GM19438 (cell line): ENCODE measurements around the gene COX7A2L.
"Not testable (repeated sequence)": the region's sequence is repeated elsewhere in the genome, so short reads cannot be mapped to it uniquely, and the experiment has no call there.

Experiments used
- ATAC-seq: cut with Tn5 transposase; IDR thresholded peaks from one replicate; pipeline ENCODE4 v1.9.1; 2021; ENCODE audit warnings: low read depth; ENCODE audit not compliant: unreplicated experiment

Gene COX7A2L

DNA sequence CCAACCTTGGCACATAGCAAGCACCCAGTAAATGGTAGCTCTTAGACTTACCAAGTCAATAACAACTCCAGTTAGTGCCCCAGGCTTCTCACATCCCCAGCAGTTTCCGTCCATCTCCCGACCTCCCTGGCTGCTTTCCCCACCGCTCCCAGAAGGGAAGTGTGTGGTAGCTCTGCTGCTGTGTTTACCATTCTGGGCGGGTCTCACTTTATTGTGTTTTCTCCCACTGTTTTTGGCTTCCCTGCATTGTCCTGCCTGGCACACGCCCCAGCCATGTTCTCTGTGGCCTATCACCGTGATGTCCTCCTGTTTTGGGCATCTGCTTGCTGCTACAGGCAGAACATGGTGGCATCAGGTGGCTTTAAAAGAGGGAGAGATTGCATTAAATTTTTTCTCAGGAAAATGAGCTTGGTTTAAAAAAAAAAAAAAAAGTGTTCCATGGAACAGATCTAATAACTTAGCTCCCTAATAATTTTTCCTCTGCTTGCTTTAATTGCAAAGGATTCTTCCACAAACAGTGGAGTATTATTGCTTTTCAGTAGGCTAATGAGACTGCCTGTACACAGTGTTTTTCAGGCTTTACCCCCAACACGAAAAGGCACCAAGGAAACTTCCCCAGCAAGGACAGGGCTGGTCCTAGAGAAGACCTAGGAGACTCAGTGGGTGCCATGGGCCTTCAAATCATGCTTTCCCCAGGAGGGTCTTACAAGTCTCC, 8.0 kb upstream of the COX7A2L start:
- ATAC-seq: no peak

- no peak for ATAC-seq
Observed at GRCh38 chr2:42367835-42368234, 6.8 kb upstream of the COX7A2L start.

- no peak for ATAC-seq
Observed at GRCh38 chr2:42366411-42366810, 5.4 kb upstream of the COX7A2L start.

DNA sequence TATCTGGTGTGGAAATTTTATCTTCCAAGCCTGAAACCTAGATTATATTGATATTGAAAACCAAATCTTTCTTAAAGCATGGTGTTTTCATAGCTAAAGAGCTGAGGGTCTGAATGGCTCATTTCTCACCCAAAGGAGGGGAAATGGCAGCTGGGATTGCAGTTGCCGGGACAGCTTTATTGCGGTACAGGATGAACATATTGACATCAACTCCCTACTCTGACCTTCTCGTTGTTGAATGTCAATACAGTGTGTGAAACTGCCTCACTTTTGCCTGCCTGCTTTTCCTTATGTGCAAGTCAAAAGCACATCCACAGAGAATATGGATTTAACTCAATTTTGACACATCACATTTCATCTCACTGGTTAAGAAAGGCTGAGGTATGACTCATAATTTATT, 3.6 kb upstream of the COX7A2L start:
- ATAC-seq: no peak

DNA sequence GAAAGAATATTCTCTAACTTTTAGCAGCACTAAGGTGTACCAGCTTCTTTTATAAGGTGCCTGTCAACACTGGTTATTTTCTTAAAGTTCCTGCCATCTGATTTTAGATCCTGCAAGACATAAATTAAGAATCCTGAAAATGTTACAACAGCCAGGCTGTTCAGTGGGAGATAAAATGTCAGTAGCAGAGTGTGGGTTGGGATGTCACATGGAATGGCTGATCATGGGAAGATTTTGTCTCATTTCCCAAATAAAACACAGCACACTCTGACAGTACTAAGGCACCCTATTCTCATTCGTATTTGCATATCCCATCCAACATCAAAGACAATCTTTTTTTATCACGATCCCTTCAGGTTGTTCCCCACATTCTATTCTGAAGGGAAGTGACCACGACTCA, 2.4 kb upstream of the COX7A2L start:
- no peak for ATAC-seq

- no peak for ATAC-seq
Observed at GRCh38 chr2:42361728-42362283, 789 bp upstream of the COX7A2L start.

DNA sequence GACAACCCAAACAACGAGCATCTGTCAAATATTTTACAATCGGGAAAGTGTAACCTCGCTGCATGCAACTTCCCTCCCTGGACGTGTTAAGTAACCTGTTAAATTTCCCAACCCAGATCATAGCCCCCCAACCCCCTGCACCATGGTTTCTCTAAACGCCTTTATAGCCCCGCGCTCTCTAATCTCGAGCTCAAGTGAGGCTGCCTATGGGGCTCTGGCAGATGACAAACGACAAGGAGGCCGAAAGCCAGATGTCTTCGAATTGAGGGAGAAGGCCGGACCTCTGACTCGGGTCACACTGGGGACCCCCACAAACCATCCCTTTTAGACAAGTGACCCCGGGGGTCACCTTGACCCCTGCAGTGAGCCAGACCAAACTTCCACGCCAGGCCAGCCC, 526 bp downstream of the COX7A2L start:
- no peak for ATAC-seq

DNA sequence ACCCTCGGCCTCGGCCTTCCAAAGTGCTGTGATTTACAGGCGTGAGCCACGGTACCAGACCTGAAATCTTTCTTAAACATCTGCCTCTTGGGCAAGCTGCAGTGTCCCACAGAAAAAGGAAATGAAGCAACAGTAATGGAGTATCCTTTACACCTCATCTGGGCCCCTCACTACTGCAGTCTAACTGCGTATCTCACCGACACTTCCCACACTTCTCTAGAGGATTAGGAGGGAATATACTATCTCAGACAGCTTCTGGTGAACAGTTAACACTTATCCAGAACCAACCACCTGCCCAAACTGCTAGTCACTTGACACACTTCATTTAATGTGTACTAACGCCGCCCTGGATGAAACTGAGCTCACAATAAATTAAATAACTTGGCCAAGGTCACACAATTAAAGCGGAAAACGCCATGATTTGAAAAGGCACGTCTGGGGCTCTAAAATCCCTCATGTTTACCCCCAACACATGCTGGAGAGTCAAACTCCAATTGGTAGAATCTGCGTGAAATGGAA, 993 bp downstream of the COX7A2L start:
- no peak for ATAC-seq

DNA sequence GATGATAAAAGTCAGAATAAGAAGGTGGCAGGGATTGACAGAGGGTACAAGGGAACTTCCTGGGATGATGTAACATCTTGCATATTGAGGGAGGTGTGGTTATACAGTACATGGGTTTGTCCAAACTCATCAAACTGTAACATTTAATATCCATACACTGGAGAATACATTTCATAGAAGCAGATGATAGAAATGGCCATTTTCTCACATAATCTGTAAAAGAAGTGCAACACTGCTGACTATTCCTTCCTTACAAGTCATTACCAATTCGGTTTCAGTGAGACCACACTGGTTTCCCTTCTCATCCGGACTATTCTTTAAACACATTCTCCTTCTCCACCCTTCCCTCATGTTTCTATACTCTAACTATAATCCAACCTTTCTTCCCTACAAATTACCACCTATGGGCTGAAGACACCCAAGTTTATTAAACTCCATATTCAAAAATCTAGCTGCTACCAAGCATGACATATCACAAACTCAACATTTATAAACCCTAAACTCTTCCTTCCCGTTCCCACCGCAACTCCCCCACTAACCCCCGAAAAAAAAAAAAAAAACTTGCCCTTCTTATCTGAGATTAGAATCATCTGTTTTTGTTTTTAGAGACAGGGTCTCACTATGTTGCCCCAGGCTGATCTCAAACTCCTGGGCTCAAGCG, 1.6 kb downstream of the COX7A2L start:
- no peak for ATAC-seq

GRCh38 chr2:42353792-42354429, 7.1 kb downstream of the COX7A2L start:
- no peak for ATAC-seq

DNA sequence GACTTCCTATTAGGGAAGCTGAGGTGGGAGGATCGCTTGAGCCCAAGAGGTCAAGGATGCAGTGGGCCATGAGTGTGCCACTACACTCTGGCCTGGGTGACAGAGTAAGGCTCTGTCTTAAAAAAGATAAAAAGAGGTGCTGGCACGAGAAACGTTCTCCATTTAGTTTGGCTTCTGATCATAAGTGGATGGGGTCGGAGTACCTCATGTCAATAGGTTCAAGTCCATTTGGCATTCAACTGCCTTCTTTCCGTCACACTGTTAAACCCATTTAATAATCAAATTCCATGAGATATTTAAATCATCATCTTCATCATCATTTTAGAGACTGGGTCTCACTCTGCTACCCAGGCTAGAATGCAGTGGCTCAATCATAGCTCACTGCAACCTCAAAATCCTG, 9.2 kb downstream of the COX7A2L start:
- no peak for ATAC-seq

DNA sequence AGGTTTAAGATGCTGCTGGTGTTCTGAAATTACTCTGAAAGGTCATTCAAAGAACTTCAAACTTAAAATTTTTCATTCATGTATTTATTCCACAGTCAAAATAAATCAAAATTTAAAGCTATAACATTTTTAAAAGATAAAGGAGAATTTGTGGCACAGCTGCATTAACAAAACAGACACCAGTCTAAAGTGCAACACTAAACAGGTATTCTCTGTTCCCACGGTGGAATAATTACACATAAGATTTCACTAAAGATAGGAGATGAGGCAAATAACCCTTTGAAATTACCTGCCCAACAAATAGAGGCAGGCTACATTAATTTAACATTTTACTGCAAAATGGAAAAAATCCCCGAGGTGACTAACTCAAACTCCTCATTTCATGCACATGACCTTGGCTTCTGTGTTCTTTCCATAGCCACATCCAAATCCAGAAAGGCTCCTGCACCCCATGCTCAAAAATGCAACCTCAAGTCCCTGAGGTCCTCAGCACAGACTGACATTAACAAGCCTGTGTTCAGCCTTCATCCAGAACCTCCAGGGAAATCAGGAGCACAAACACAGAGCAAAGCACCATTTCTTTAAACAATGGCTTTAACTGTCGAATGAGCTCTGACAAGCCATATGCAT, 10.5 kb downstream of the COX7A2L start:
- ATAC-seq: no peak

- no peak for ATAC-seq
Observed at GRCh38 chr2:42348113-42348805, 12.8 kb downstream of the COX7A2L start.

GRCh38 chr2:42347518-42347917, 13.5 kb downstream of the COX7A2L start:
- ATAC-seq: not testable (repeated sequence)

DNA sequence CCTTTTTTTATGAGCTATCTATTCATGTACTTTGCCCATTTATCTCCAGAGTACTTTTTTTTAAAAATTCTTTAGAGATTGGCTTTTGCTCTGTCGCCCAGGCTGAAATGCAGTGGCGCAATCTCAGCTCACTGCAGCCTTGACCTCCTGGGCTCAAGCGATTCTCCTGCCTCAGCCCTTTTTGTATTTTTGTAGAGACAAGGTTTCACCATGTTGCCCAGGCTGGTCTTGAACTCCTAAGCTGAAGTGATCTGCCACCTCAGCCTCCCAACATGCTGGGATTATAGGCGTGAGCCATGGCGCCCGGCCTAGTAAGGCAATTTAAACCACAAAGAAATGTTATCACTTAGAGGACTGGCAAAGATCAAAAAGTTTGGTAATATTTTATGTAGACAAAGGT, 14.2 kb downstream of the COX7A2L start:
- ATAC-seq: not testable (repeated sequence)

GRCh38 chr2:42345986-42346385, 15.0 kb downstream of the COX7A2L start:
- ATAC-seq: no peak

GRCh38 chr2:42342795-42343241, 18.2 kb downstream of the COX7A2L start:
- no peak for ATAC-seq

DNA sequence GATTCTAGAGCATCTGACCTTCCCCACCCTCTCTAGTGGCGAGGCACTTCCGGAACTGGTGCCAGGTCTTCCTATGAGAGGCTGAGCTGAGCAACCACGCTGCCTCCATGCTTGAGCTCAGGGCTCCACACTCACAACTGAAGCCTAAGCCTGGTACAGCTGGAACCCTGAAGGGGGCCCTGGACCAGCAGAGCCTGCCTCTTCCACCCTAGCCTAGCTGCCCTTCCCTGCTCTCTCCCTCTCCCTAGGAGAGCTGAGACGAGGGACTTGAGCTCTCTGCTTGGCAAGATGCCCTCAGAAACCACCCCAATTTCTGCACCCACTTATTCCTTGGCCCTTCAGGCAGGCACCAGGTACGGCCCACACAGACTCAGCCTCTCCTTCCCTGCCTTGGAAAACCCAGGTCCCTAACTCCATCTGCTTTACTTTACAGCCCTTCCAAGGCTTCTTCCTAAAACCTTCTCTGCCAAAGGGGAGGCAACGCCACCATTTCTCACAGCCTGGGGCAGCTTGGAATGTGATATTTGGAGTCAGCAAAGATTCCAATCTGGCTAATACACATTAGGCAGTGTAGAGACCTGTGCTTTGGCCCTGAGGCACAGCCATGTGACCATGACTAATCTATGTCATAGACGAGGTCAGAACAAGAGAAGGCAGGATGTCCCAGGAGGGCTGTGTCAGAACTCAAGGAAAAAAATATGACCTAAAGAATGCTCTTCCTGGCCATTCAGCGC, 18.8 kb downstream of the COX7A2L start:
- ATAC-seq: no peak

- ATAC-seq: no peak
Observed at GRCh38 chr2:42340938-42341636, 19.9 kb downstream of the COX7A2L start.
